ENCODE measurements around the gene KIF21B.

KIF21B gene

DNA sequence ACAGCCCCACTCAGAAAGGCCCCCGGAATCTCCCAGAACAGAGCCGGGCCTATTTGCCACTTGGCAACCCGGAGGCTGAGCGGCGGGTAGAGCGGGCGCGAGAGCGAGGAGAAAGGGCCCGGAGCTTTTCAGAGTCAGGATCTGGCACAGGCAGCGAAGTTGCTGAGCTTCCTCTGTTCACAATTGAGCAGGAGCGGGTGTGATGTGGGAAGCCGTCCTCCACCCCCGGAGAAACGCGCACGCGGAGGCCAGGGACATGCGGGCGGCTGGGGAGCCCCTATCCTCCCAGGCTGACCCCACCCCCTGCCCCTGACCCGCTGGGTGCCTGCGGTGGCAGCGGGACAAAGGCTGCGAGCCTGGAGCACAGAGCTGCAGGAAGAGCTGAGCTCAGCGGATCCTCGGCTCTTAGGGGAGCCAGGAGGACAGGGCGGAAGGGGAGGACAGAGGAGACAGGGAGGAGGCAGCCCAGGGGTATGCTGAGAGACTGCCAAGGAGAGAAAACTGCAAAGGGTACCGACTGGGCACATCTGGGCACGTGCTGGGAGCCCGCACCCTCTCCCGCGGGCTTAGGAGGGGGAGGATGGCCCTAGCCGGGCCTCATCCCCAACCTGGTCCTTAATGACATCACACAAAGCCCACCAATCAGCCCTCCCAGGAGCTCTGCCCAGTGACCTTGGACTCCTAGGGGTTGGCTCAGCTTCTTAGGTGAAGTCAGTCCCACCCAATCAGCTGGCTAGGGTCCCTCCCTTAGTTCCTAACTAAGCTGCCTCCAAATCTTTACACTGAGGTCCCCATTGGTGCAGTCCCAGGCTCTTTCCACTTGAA, 9.3 kb downstream of the KIF21B start:
- Histone ChIP-seq H3K9ac (ENCODE audit: low read length) (peak overlapping the region; percentile 40; the same call in 1 of the 2 replicates), H3K27ac (ENCODE audit: low read length) (peak overlapping the region; percentile 56), H3K4me3 (ENCODE audit: low read length) (0 out of 2 replicates have a peak overlapping the region, but pooled peaks have one; percentile 45), H4K20me1 (ENCODE audit: insufficient read depth, low read length) (peaks cover 94% of the 10 kb centered on the region), H3K27me3 (ENCODE audit: low read depth, low read length) (no peaks in the 10 kb centered on the region), H3K79me2 (ENCODE audit: low read length) (peaks cover 100% of the 10 kb centered on the region), H2AFZ (ENCODE audit: low read depth, low read length) (no peak overlapping the region), H3K4me2 (ENCODE audit: low read length) (peak overlapping the region; percentile 99), H3K4me1 (ENCODE audit: low read length) (peaks cover 61% of the 10 kb centered on the region), H3K9me3 (ENCODE audit: insufficient read depth, low read length) (no peaks in the 10 kb centered on the region), H3K36me3 (replicated peaks; ENCODE audit: low read depth, low read length) (peaks cover 39% of the 10 kb centered on the region)
- TF ChIP-seq EZH2phosphoT487 (IDR thresholded peaks at IDR 0.05; ENCODE audit: low read depth), result no peak
- TF ChIP-seq, protein P1, sequence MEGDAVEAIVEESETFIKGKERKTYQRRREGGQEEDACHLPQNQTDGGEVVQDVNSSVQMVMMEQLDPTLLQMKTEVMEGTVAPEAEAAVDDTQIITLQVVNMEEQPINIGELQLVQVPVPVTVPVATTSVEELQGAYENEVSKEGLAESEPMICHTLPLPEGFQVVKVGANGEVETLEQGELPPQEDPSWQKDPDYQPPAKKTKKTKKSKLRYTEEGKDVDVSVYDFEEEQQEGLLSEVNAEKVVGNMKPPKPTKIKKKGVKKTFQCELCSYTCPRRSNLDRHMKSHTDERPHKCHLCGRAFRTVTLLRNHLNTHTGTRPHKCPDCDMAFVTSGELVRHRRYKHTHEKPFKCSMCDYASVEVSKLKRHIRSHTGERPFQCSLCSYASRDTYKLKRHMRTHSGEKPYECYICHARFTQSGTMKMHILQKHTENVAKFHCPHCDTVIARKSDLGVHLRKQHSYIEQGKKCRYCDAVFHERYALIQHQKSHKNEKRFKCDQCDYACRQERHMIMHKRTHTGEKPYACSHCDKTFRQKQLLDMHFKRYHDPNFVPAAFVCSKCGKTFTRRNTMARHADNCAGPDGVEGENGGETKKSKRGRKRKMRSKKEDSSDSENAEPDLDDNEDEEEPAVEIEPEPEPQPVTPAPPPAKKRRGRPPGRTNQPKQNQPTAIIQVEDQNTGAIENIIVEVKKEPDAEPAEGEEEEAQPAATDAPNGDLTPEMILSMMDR (IDR thresholded peaks at IDR 0.05; ENCODE audit: low read depth, low read length), result no peak

DNA sequence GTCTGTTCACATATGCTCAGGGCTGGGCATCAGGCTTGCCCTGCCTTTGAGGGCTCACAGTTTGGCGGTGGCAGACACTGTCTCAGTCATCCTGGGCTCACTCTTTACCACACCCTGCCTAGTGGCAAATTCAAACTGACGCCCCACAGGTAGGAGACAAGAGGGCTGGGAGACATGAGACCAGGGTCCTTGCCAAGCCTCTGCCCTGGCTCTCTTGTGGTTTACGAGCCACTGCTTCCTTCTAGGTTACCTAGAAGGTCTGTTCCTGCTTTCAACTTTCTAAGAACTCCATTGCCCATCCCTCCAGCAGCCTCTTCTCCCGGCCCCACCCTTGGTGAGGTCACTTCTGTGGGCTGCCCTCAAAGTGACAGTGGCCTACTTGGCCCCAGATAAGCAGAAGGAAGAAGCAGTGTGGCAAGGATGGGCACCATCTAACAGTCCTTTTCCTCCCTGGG, 10.5 kb downstream of the KIF21B start:
- no peak overlapping the region for H3K4me2 ChIP-seq (ENCODE audit: low read length)
- H3K9me3 ChIP-seq (ENCODE audit: insufficient read depth, low read length), result no peaks in the 10 kb centered on the region
- no peak overlapping the region for H3K9ac ChIP-seq (ENCODE audit: low read length)
- peaks cover 100% of the 10 kb centered on the region for H3K79me2 ChIP-seq (ENCODE audit: low read length)
- no peak for TF ChIP-seq EZH2phosphoT487 (IDR thresholded peaks at IDR 0.05; ENCODE audit: low read depth)
- TF ChIP-seq, protein P1 (IDR thresholded peaks at IDR 0.05; ENCODE audit: low read depth, low read length), result no peak
- peaks cover 100% of the 10 kb centered on the region for H4K20me1 ChIP-seq (ENCODE audit: insufficient read depth, low read length)
- no peaks in the 10 kb centered on the region for H3K27me3 ChIP-seq (ENCODE audit: low read depth, low read length)
- no peak overlapping the region for H3K27ac ChIP-seq (ENCODE audit: low read length)
- peaks cover 50% of the 10 kb centered on the region for H3K4me1 ChIP-seq (ENCODE audit: low read length)
- H3K4me3 ChIP-seq (ENCODE audit: low read length), result no peak overlapping the region
- no peak overlapping the region for H2AFZ ChIP-seq (ENCODE audit: low read depth, low read length)
- peaks cover 46% of the 10 kb centered on the region for H3K36me3 ChIP-seq (replicated peaks; ENCODE audit: low read depth, low read length)

DNA sequence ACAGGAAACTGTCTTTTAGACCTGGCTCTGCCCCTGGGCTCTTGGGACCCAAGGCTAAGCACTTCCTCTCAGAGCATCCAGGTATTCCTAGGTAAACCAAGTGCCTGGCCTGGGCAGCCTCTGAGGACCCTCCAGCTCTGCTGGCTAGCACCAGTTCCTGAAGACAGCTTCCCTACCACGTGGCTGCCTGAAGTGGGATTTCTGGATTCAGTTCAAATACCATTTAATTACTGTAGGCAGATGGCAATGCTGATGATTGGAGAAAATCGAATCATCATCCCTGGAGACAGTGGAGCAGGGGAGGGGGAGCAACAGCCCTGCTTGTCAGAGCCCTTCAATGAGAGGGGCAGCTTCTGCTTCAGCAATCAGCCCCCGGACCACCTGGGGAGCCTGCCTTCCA, 11.9 kb downstream of the KIF21B start:
- Histone ChIP-seq H3K4me1 (ENCODE audit: low read length) (peaks cover 35% of the 10 kb centered on the region), H3K9ac (ENCODE audit: low read length) (no peak overlapping the region), H2AFZ (ENCODE audit: low read depth, low read length) (no peak overlapping the region), H3K4me3 (ENCODE audit: low read length) (no peak overlapping the region), H3K79me2 (ENCODE audit: low read length) (peaks cover 97% of the 10 kb centered on the region), H3K9me3 (ENCODE audit: insufficient read depth, low read length) (no peaks in the 10 kb centered on the region), H3K27me3 (ENCODE audit: low read depth, low read length) (no peaks in the 10 kb centered on the region), H3K4me2 (ENCODE audit: low read length) (no peak overlapping the region), H4K20me1 (ENCODE audit: insufficient read depth, low read length) (peaks cover 99% of the 10 kb centered on the region), H3K27ac (ENCODE audit: low read length) (no peak overlapping the region), H3K36me3 (replicated peaks; ENCODE audit: low read depth, low read length) (peaks cover 46% of the 10 kb centered on the region)
- TF ChIP-seq EZH2phosphoT487 (IDR thresholded peaks at IDR 0.05; ENCODE audit: low read depth), result no peak
- TF ChIP-seq, protein P1 (IDR thresholded peaks at IDR 0.05; ENCODE audit: low read depth, low read length), result no peak

DNA sequence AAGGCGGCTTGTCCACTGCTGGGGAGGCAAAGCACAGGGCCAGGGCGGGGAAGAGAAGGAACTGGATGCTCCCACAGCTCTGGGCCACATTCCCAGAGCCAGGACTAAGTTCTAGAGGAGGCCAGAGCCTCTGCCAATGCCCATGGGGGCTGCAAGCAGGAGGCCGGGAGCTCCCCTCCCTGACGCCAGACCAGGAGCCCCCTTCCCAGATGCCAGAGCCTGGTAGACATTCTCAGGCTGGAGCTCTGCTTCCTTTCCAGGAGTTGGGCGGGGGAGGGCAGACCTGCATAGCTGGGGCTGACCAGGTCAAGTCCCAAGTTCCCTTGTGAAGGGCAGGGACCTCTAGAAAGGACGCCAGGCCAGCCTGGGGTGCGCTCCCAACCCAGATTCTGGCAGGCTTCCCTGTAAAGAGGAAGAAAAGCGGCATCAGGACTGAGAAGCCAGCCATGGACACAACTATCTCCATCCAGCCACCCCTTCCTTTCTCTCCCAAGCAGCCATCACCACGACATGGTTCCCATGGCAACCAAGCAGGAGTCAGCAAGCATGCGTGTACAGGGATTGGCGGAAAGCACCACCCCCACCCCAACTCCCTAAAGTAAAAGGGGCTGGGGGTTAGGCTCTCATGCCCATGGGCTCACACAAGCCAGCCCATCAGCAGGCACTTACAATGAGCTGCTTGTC, 13.4 kb downstream of the KIF21B start:
- peaks cover 98% of the 10 kb centered on the region for H4K20me1 ChIP-seq (ENCODE audit: insufficient read depth, low read length)
- H3K79me2 ChIP-seq (ENCODE audit: low read length), result peaks cover 86% of the 10 kb centered on the region
- H3K36me3 ChIP-seq (replicated peaks; ENCODE audit: low read depth, low read length), result peaks cover 46% of the 10 kb centered on the region
- H2AFZ ChIP-seq (ENCODE audit: low read depth, low read length), result no peak overlapping the region
- H3K9ac ChIP-seq (ENCODE audit: low read length), result no peak overlapping the region
- no peaks in the 10 kb centered on the region for H3K27me3 ChIP-seq (ENCODE audit: low read depth, low read length)
- H3K9me3 ChIP-seq (ENCODE audit: insufficient read depth, low read length), result no peaks in the 10 kb centered on the region
- H3K4me3 ChIP-seq (ENCODE audit: low read length), result no peak overlapping the region
- no peak overlapping the region for H3K27ac ChIP-seq (ENCODE audit: low read length)
- H3K4me1 ChIP-seq (ENCODE audit: low read length), result peaks cover 20% of the 10 kb centered on the region
- TF ChIP-seq, protein P1 (IDR thresholded peaks at IDR 0.05; ENCODE audit: low read depth, low read length), result no peak
- no peak for TF ChIP-seq EZH2phosphoT487 (IDR thresholded peaks at IDR 0.05; ENCODE audit: low read depth)
- no peak overlapping the region for H3K4me2 ChIP-seq (ENCODE audit: low read length)

Measured in OCI-LY3 (cell line).